MM.1S (cell line): Measurements from ENCODE around the gene TXNRD1.

Source experiments
- CTCF ChIP-seq: fragments of 300-600 bp; sonication (generic); IDR thresholded peaks from 2 replicates; pipeline ENCODE4 v1.5.1; 2016; ENCODE audit warnings: antibody characterized with exemption, low read length, mixed read lengths
- EZH2 ChIP-seq: fragments of 300-600 bp; sonication (generic); optimal IDR thresholded peaks from 2 replicates; pipeline ENCODE3; 2017; ENCODE audit warnings: low read depth, mild to moderate bottlenecking, antibody characterized with exemption, low read length, mixed read lengths
- EZH2phosphoT487 ChIP-seq: fragments of 300-600 bp; sonication (generic); IDR thresholded peaks from 2 replicates; pipeline ENCODE4 v1.6.1; 2018; ENCODE audit warnings: antibody characterized with exemption, low read length

- TF ChIP-seq CTCF (no peak), EZH2 (no peak), EZH2phosphoT487 (no peak)
These were observed 22.4 kb downstream of the TXNRD1 start for GRCh38 chr12:104237930-104238329.
